Measurements from ENCODE around the gene TSPYL1. TPM values are rescaled to one million over a fixed set of nuclear protein-coding genes. Genes with fewer than 3 reads are reported as not detected.

TSPYL1 gene
- total and polyA plus RNA-seq, 9 of the 15 experiments (the other 6 are each of a cell fraction or from before 2014, with no cell fraction given), result 23.1 to 56.8 (median 37.9) TPM

- peak; percentile 86 for TF ChIP-seq MXI1 (IDR thresholded peaks at IDR 0.05; ENCODE audit: low read depth, low read length)
- no peak for TF ChIP-seq FOS (IDR thresholded peaks at IDR 0.05; ENCODE audit: extremely low read depth, insufficient read length)
- TF ChIP-seq TAF1 (IDR thresholded peaks at IDR 0.05; ENCODE audit: control insufficient read depth, extremely low read depth, insufficient read depth, low read length, severe bottlenecking), result peak; percentile 52
- TF ChIP-seq STAG1 (CRISPR knock-in tag; IDR thresholded peaks at IDR 0.05; ENCODE audit: borderline replicate concordance), result no peak
- TF ChIP-seq, protein P1, sequence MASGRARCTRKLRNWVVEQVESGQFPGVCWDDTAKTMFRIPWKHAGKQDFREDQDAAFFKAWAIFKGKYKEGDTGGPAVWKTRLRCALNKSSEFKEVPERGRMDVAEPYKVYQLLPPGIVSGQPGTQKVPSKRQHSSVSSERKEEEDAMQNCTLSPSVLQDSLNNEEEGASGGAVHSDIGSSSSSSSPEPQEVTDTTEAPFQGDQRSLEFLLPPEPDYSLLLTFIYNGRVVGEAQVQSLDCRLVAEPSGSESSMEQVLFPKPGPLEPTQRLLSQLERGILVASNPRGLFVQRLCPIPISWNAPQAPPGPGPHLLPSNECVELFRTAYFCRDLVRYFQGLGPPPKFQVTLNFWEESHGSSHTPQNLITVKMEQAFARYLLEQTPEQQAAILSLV (tag; IDR thresholded peaks at IDR 0.05), result no peak
- no peak for TF ChIP-seq THRAP3 (IDR thresholded peaks at IDR 0.05; ENCODE audit: borderline replicate concordance)
- TF ChIP-seq NFYB (IDR thresholded peaks at IDR 0.05; ENCODE audit: extremely low read depth, insufficient read length), result no peak
- no peak for TF ChIP-seq TAF9B (IDR thresholded peaks at IDR 0.05; ENCODE audit: partially characterized antibody)
- TF ChIP-seq, protein P2, sequence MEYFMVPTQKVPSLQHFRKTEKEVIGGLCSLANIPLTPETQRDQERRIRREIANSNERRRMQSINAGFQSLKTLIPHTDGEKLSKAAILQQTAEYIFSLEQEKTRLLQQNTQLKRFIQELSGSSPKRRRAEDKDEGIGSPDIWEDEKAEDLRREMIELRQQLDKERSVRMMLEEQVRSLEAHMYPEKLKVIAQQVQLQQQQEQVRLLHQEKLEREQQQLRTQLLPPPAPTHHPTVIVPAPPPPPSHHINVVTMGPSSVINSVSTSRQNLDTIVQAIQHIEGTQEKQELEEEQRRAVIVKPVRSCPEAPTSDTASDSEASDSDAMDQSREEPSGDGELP (CRISPR knock-in tag; IDR thresholded peaks at IDR 0.05; ENCODE audit: borderline replicate concordance), result no peak; the same call in 1 of the 2 replicates
- TF ChIP-seq GABPB1 (CRISPR knock-in tag; IDR thresholded peaks at IDR 0.05), result peak; percentile 81
- TF ChIP-seq ZFPM2 (CRISPR knock-in tag; IDR thresholded peaks at IDR 0.05), result no peak
These were observed 26.0 kb downstream of the TSPYL1 start, which contains the start of gene TSPYL4 (continued) for GRCh38 chr6:116253505-116254296.

Measured in K562 (cell line).